Measurements from ENCODE around the gene DFFB. TPM values are rescaled to one million over a fixed set of nuclear protein-coding genes. Genes with fewer than 3 reads are reported as not detected.

DFFB gene
- total and polyA plus RNA-seq, 2 of the 13 experiments (the other 11 are each of a cell fraction or from before 2014, with no cell fraction given), result 4.6 to 9.3 TPM

GRCh38 chr1:3856923-3857790 lies at the start of gene DFFB, which contains the start of gene CEP104 (continued):
- TF ChIP-seq PATZ1 (CRISPR knock-in tag; IDR thresholded peaks at IDR 0.05) (0 out of 2 replicates have a peak, but pooled peaks have one; percentile 11), FOSL2 (CRISPR knock-in tag; IDR thresholded peaks at IDR 0.05) (peak; percentile 53), ETV5 (CRISPR knock-in tag; IDR thresholded peaks at IDR 0.05; ENCODE audit: borderline replicate concordance) (peak; percentile 73; the same call in 1 of the 2 replicates), DDIT3 (CRISPR knock-in tag; IDR thresholded peaks at IDR 0.05) (no peak), FIP1L1 (IDR thresholded peaks at IDR 0.05; ENCODE audit: borderline replicate concordance, insufficient read depth, low read depth, low read length) (no peak), HDAC6 (IDR thresholded peaks at IDR 0.05; ENCODE audit: low read depth, low read length) (no peak), ZUFSP (CRISPR knock-in tag; IDR thresholded peaks at IDR 0.05; ENCODE audit: borderline replicate concordance) (no peak), NR2C2 (CRISPR knock-in tag; IDR thresholded peaks at IDR 0.05; ENCODE audit: borderline replicate concordance) (peak; percentile 86), MED8 (CRISPR knock-in tag; IDR thresholded peaks at IDR 0.05; ENCODE audit: insufficient replicate concordance) (no peak), UBTF (CRISPR knock-in tag; IDR thresholded peaks at IDR 0.05) (peak; percentile 76), ATF2 (CRISPR knock-in tag; IDR thresholded peaks at IDR 0.05) (peak; percentile 64; the same call in 1 of the 2 replicates), ZSCAN9 (CRISPR knock-in tag; IDR thresholded peaks at IDR 0.05; ENCODE audit: borderline replicate concordance) (peak; percentile 86), SALL1 (CRISPR knock-in tag; IDR thresholded peaks at IDR 0.05) (peak; percentile 78), NRL (CRISPR knock-in tag; IDR thresholded peaks at IDR 0.05; ENCODE audit: borderline replicate concordance) (0 out of 2 replicates have a peak, but pooled peaks have one; percentile 60), ZNF350 (CRISPR knock-in tag; IDR thresholded peaks at IDR 0.05; ENCODE audit: borderline replicate concordance, low read depth) (peak; percentile 66), ZNF616 (CRISPR knock-in tag; IDR thresholded peaks at IDR 0.05; ENCODE audit: low read depth) (0 out of 2 replicates have a peak, but pooled peaks have one; percentile 75), NFKB2 (CRISPR knock-in tag; IDR thresholded peaks at IDR 0.05; ENCODE audit: borderline replicate concordance) (peak; percentile 63; the same call in 1 of the 2 replicates), RAD21 (CRISPR knock-in tag; IDR thresholded peaks at IDR 0.05) (peak; percentile 75; the same call in 1 of the 2 replicates), FOXA3 (CRISPR knock-in tag; IDR thresholded peaks at IDR 0.05) (peak; percentile 57), SMAD3 (CRISPR knock-in tag; IDR thresholded peaks at IDR 0.05) (peak; percentile 78)

Data from HepG2 (cell line).